Endothelial cell of umbilical vein (primary cell): ENCODE measurements around the gene NAXD. TPM values are rescaled to one million over a fixed set of nuclear protein-coding genes. Genes with fewer than 3 reads are reported as not detected.

Experiments used
- BruUV-seq: library from RNA; stranded (reverse); fragments of 400-500 nt; replicated peaks from 2 replicates; lab custom pipeline; 2021; lab: Mats Ljungman, UMichigan
- CTCF ChIA-PET: fragments of 300-600, 350-600 bp; sonication (Branson Sonifier 250); formaldehyde crosslinking; loops from one replicate; lab custom pipeline; 2021; ENCODE audit warnings: antibody characterized with exemption, inconsistent platforms; lab: Charles Lee
- POLR2A ChIA-PET: fragments of 300-600, 350-600 bp; sonication (Branson Sonifier 250); formaldehyde crosslinking; loops from one replicate; lab custom pipeline; 2021; ENCODE audit warnings: antibody characterized with exemption, inconsistent platforms; lab: Charles Lee
- DNase-seq: peaks from one replicate; pipeline ENCODE4 v3.0.0-alpha.2; 2011; ENCODE audit warnings: low read depth, low spot score
- FAIRE-seq: peaks from 2 replicates; lab custom pipeline; 2011; peaks lifted over from hg19 to GRCh38; lab: Jason Lieb, UNC
- H2AFZ ChIP-seq: 2 replicates; pipeline ENCODE4 v1.6.0; 2012; ENCODE audit warnings: low read depth, low read length, control low read depth, inconsistent platforms
- H3K27ac ChIP-seq: 2 replicates; pipeline ENCODE4 v1.5.1; 2011; ENCODE audit warnings: low read depth, mild to moderate bottlenecking, control low read depth, low read length, moderate library complexity; ENCODE audit not compliant: insufficient read depth
- H3K27me3 ChIP-seq, 2 experiments: 2 replicates each; pipeline versions ENCODE4 v1.6.0 to v1.6.1; 2011; ENCODE audit warnings: low read length in 2 of 2, mixed read lengths in 1 of 2; ENCODE audit not compliant: control insufficient read depth in 2 of 2, insufficient read depth in 2 of 2
- H3K36me3 ChIP-seq, 2 experiments: 2 replicates in 1 of 2; 3 replicates in 1 of 2; pipeline ENCODE4 v1.5.1; 2011; ENCODE audit warnings: low read length in 2 of 2, mild to moderate bottlenecking in 1 of 2, moderate library complexity in 1 of 2; ENCODE audit not compliant: control insufficient read depth in 2 of 2, insufficient read depth in 2 of 2; ENCODE audit errors: extremely low read depth in 1 of 2
- H3K4me1 ChIP-seq: 3 replicates; pipeline ENCODE4 v1.5.1; 2011; ENCODE audit warnings: mild to moderate bottlenecking, low read length; ENCODE audit not compliant: control insufficient read depth, insufficient read depth; ENCODE audit errors: extremely low read depth
- H3K4me2 ChIP-seq: 2 replicates; pipeline ENCODE4 v1.6.1; 2011; ENCODE audit warnings: low read length, control low read depth, mixed read lengths; ENCODE audit not compliant: insufficient read depth
- H3K4me3 ChIP-seq, 3 experiments: fragments of 200-600 bp in 1 of 3; sonication (generic), shearing (Covaris generic) in 1 of 3; replicated peaks in 1 of 3; 2 replicates each; pipeline ENCODE4 v1.5.1; 2011 to 2016; ENCODE audit warnings: control low read depth in 3 of 3, low read length in 3 of 3, mild to moderate bottlenecking in 2 of 3, inconsistent platforms in 1 of 3, low read depth in 1 of 3, moderate library complexity in 1 of 3; ENCODE audit not compliant: insufficient read depth in 1 of 3
- H3K79me2 ChIP-seq: 2 replicates; pipeline ENCODE4 v1.6.0; 2012; ENCODE audit warnings: low read length, inconsistent platforms; ENCODE audit not compliant: control insufficient read depth, insufficient read depth
- H3K9ac ChIP-seq: replicated peaks from 2 replicates; pipeline ENCODE3; 2011; ENCODE audit warnings: low read length, control low read depth; ENCODE audit not compliant: insufficient read depth; ENCODE audit errors: extremely low read depth
- H3K9me1 ChIP-seq: replicated peaks from 3 replicates; pipeline ENCODE4 v1.6.0; 2011; ENCODE audit warnings: mild to moderate bottlenecking, low read length; ENCODE audit not compliant: control insufficient read depth, insufficient read depth; ENCODE audit errors: extremely low read depth
- H3K9me3 ChIP-seq: replicated peaks from 2 replicates; pipeline ENCODE4 v1.5.1; 2012; ENCODE audit warnings: low read length, inconsistent platforms; ENCODE audit not compliant: control insufficient read depth, insufficient read depth
- H4K20me1 ChIP-seq: replicated peaks from 2 replicates; pipeline ENCODE3; 2011; ENCODE audit warnings: mild to moderate bottlenecking, low read length; ENCODE audit not compliant: control insufficient read depth, insufficient read depth; ENCODE audit errors: extremely low read depth
- EZH2 ChIP-seq: IDR thresholded peaks from 2 replicates; pipeline ENCODE4 v1.6.1; 2012; ENCODE audit warnings: borderline replicate concordance, low read depth, mild to moderate bottlenecking, moderate library complexity, low read length, inconsistent platforms; ENCODE audit not compliant: severe bottlenecking
- FOS ChIP-seq: IDR thresholded peaks from 2 replicates; pipeline ENCODE4 v1.6.1; 2011; ENCODE audit warnings: mild to moderate bottlenecking, low read length, moderate library complexity, borderline replicate concordance; ENCODE audit not compliant: insufficient read depth
- GATA2 ChIP-seq: IDR thresholded peaks from 2 replicates; pipeline ENCODE4 v1.7.0; 2011; ENCODE audit warnings: low read depth, mild to moderate bottlenecking, moderate library complexity, mixed read lengths, low read length; ENCODE audit not compliant: insufficient read length, insufficient read depth
- JUN ChIP-seq: IDR thresholded peaks from 2 replicates; pipeline ENCODE4 v1.6.1; 2011; ENCODE audit warnings: borderline replicate concordance, low read depth; ENCODE audit not compliant: insufficient read length, insufficient read depth
- MYC ChIP-seq: IDR thresholded peaks from one replicate; pipeline ENCODE4 v1.6.1; 2011; ENCODE audit warnings: mild to moderate bottlenecking, low read depth, low read length
- POLR2A ChIP-seq: IDR thresholded peaks from 2 replicates; pipeline ENCODE4 v1.6.1; 2012; ENCODE audit warnings: low read depth, mild to moderate bottlenecking, control low read depth, low read length
- POLR2AphosphoS5 ChIP-seq: IDR thresholded peaks from 2 replicates; pipeline ENCODE4 v1.6.1; 2012; ENCODE audit warnings: low read depth, mild to moderate bottlenecking, control low read depth, low read length, moderate library complexity; ENCODE audit not compliant: insufficient read depth
- dilution Hi-C: fragments of 300-500 bp; cut with MboI; formaldehyde crosslinking; loops from one replicate; pipeline ENCODE4 v1.15.0; 2019; ENCODE audit warnings: low sequenced_read_pairs; ENCODE audit not compliant: extremely low pct_ligation_motif_present
- intact Hi-C: fragments of 100-400 bp; cut with micrococcal nuclease; formaldehyde crosslinking; loops from one replicate; pipeline ENCODE4 v1.10.0; 2022
- polyA plus RNA-seq, 4 experiments: library from polyadenylated mRNA; depleted of rRNA in 3 of 4; stranded (reverse) in 3 of 4; unstranded in 1 of 4; fragments of >200 nt; gene quantifications; 2 replicates each; pipeline versions ENCODE4 v1.2.1 to v1.2.3, GENCODE V29; 2011 to 2012; ENCODE audit warnings: missing spikeins in 1 of 4
- total RNA-seq: library from RNA; stranded (reverse); gene quantifications from 2 replicates; pipeline ENCODE4 v1.2.3, GENCODE V29; 2021
- TF ChIP-seq, protein P1 (sequence below): IDR thresholded peaks from 2 replicates; pipeline ENCODE4 v1.6.1; 2011; ENCODE audit not compliant: insufficient read depth, insufficient read length
- TF ChIP-seq, protein P2 (sequence below), 2 donors: IDR thresholded peaks; 1 replicate in 1 of 2; 2 replicates in 1 of 2; pipeline ENCODE4 v1.5.1; 2011; ENCODE audit warnings: low read length in 2 of 2, mild to moderate bottlenecking in 2 of 2, moderate library complexity in 2 of 2, control low read depth in 1 of 2, inconsistent platforms in 1 of 2, low read depth in 1 of 2; ENCODE audit not compliant: insufficient read depth in 1 of 2; ENCODE audit errors: extremely low read depth in 1 of 2

NAXD gene
- total and polyA plus RNA-seq, 2 donors (not counting 3 experiments of a cell fraction or from before 2014, with no cell fraction given) = 19.9 to 42.9 TPM

DNA sequence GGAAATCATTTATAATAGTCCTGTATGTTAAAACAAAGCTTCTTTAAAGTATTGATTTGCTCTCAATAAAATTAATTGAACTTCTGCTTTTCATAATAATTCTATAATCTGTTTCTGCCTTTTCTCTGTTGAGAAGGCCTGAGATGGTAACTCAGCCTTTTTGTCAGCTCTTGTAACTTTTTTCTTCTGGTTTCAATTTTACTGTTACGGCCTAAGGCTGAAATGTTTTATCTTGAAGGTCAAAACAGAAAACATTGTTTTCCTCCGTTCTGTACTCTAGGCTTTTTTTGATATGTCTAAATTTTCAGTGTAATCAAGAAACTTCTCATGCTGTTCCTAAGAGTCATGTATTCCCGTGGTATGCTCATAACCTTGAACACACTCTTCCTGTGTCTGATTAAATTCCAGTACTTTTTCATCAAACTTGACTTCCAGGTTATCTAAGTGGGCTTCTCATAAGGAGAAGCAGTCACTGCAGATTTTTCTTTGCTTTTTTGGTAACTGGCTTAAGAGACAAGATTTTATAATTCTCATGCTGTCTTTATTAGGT is 7.6 kb upstream of the NAXD start:
- Histone ChIP-seq H3K36me3 (no peaks in the 10 kb centered on the region), H3K9me3 (no peaks in the 10 kb centered on the region), H4K20me1 (no peaks in the 10 kb centered on the region), H3K4me2 (no peak overlapping the region), H3K9me1 (no peaks in the 10 kb centered on the region), H3K4me1 (no peaks in the 10 kb centered on the region), H2AFZ (no peak overlapping the region), H3K27me3 (no peaks in the 10 kb centered on the region), H3K27ac (no peak overlapping the region), H3K9ac (no peak overlapping the region), H3K4me3 (no peak overlapping the region), H3K79me2 (no peaks in the 10 kb centered on the region)
- no TSS peak for BruUV-seq
- intact Hi-C loops = no loop called here
- ChIA-PET CTCF (no interaction called here), POLR2A (no interaction called here)
- FAIRE-seq (no peak), DNase-seq (no peak)
- TF ChIP-seq MYC (no peak), FOS (no peak), GATA2 (no peak), JUN (no peak), POLR2A (no peak), EZH2 (no peak), POLR2AphosphoS5 (no peak)
- TF ChIP-seq, protein P1, sequence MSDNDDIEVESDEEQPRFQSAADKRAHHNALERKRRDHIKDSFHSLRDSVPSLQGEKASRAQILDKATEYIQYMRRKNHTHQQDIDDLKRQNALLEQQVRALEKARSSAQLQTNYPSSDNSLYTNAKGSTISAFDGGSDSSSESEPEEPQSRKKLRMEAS = no peak
- TF ChIP-seq, protein P2, sequence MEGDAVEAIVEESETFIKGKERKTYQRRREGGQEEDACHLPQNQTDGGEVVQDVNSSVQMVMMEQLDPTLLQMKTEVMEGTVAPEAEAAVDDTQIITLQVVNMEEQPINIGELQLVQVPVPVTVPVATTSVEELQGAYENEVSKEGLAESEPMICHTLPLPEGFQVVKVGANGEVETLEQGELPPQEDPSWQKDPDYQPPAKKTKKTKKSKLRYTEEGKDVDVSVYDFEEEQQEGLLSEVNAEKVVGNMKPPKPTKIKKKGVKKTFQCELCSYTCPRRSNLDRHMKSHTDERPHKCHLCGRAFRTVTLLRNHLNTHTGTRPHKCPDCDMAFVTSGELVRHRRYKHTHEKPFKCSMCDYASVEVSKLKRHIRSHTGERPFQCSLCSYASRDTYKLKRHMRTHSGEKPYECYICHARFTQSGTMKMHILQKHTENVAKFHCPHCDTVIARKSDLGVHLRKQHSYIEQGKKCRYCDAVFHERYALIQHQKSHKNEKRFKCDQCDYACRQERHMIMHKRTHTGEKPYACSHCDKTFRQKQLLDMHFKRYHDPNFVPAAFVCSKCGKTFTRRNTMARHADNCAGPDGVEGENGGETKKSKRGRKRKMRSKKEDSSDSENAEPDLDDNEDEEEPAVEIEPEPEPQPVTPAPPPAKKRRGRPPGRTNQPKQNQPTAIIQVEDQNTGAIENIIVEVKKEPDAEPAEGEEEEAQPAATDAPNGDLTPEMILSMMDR (IDR thresholded peaks at IDR 0.05; ENCODE audit: extremely low read depth in 1 of 2, insufficient read depth in 1 of 2, low read depth in 1 of 2, low read length in 2 of 2) = no peak
- dilution Hi-C loops = no loop called here
